PC-3 (cell line): ENCODE results near the gene SMIM1. TPM values are rescaled to one million over a fixed set of nuclear protein-coding genes. Genes with fewer than 3 reads are reported as not detected.

Experiments
- ATAC-seq: fragments of 200-7000 bp; cut with Tn5 transposase; 2 replicates; pipeline ENCODE4 v1.9.1; 2020; ENCODE audit warnings: mild to moderate bottlenecking, moderate library complexity
- BruUV-seq: library from RNA; stranded (reverse); fragments of 400-500 nt; replicated peaks from 2 replicates; lab custom pipeline; 2021; lab: Mats Ljungman, UMichigan
- CTCF ChIA-PET: fragments of 300-600 bp; sonication (Branson Sonifier 250); formaldehyde crosslinking; loops from one replicate; lab custom pipeline; 2022; ENCODE audit warnings: antibody characterized with exemption; lab: Charles Lee
- POLR2A ChIA-PET: fragments of 300-600 bp; sonication (Branson Sonifier 250); formaldehyde crosslinking; loops from one replicate; lab custom pipeline; 2022; ENCODE audit warnings: antibody characterized with exemption; ENCODE audit not compliant: unreplicated experiment; lab: Charles Lee
- DNase-seq: peaks from one replicate; pipeline ENCODE4 v3.0.0-alpha.2; 2015
- H2AFZ ChIP-seq: fragments of 300-600 bp; sonication (generic); 2 replicates; pipeline ENCODE4 v1.6.0; 2016; ENCODE audit warnings: antibody characterized with exemption, low read length
- H3F3A ChIP-seq: fragments of 300-600 bp; sonication (generic); one replicate; pipeline ENCODE4 v1.6.0; 2017; ENCODE audit warnings: antibody characterized with exemption, low read length, control low read depth, mild to moderate bottlenecking; ENCODE audit not compliant: unreplicated experiment
- H3K27ac ChIP-seq: fragments of 300-600 bp; sonication (generic); 2 replicates; pipeline ENCODE4 v1.5.1; 2016; ENCODE audit warnings: mild to moderate bottlenecking, low read length
- H3K27me3 ChIP-seq: fragments of 300-600 bp; sonication (generic); 2 replicates; pipeline ENCODE4 v1.6.1; 2016; ENCODE audit warnings: low read length, mixed read lengths
- H3K36me3 ChIP-seq: fragments of 300-600 bp; sonication (generic); 2 replicates; pipeline ENCODE4 v1.6.1; 2016; ENCODE audit warnings: low read depth, mixed run types, low read length, mixed read lengths
- H3K4me1 ChIP-seq: fragments of 300-600 bp; sonication (generic); 2 replicates; pipeline ENCODE4 v1.5.1; 2016; ENCODE audit warnings: low read length; ENCODE audit not compliant: insufficient read depth
- H3K4me2 ChIP-seq: fragments of 300-600 bp; sonication (generic); 2 replicates; pipeline ENCODE4 v1.6.0; 2016; ENCODE audit warnings: low read length
- H3K4me3 ChIP-seq: fragments of 300-600 bp; sonication (generic); 2 replicates; pipeline ENCODE4 v1.5.1; 2016; ENCODE audit warnings: mild to moderate bottlenecking, low read length, mixed read lengths
- H3K79me2 ChIP-seq: fragments of 300-600 bp; sonication (generic); 2 replicates; pipeline ENCODE4 v1.6.1; 2017; ENCODE audit warnings: low read length, mixed read lengths
- H3K9ac ChIP-seq: fragments of 300-600 bp; sonication (generic); 2 replicates; pipeline ENCODE4 v1.6.0; 2016; ENCODE audit warnings: mild to moderate bottlenecking, low read length
- H3K9me2 ChIP-seq: fragments of 300-600 bp; sonication (generic); replicated peaks from 2 replicates; pipeline ENCODE4 v1.6.1; 2016; ENCODE audit warnings: mixed run types, low read length, mixed read lengths
- H3K9me3 ChIP-seq: fragments of 300-600 bp; sonication (generic); 2 replicates; pipeline ENCODE4 v1.6.1; 2016; ENCODE audit warnings: low read length, mixed read lengths
- H4K20me1 ChIP-seq: fragments of 300-600 bp; sonication (generic); 2 replicates; pipeline ENCODE4 v1.6.1; 2016; ENCODE audit warnings: low read length, mixed read lengths
- EZH2 ChIP-seq: fragments of 300-600 bp; sonication (generic); IDR thresholded peaks from one replicate; pipeline ENCODE4 v1.6.1; 2017; ENCODE audit warnings: antibody characterized with exemption, mild to moderate bottlenecking, low read length; ENCODE audit not compliant: unreplicated experiment
- EZH2phosphoT487 ChIP-seq: fragments of 300-600 bp; sonication (generic); IDR thresholded peaks from 2 replicates; pipeline ENCODE4 v1.6.1; 2018; ENCODE audit warnings: mild to moderate bottlenecking, antibody characterized with exemption, low read length, borderline replicate concordance
- intact Hi-C: fragments of 100-400 bp; cut with micrococcal nuclease; formaldehyde crosslinking; loops from 2 replicates; pipeline ENCODE4 v1.9.0; 2023
- total RNA-seq: library from RNA; depleted of rRNA; stranded (reverse); fragments of >200 nt; gene quantifications from 2 replicates; pipeline ENCODE4 v1.2.3, GENCODE V29; 2014
- TF ChIP-seq, protein P1 (sequence below): fragments of 300-600 bp; sonication (generic); conservative IDR thresholded peaks from 2 replicates; pipeline ENCODE4 v1.5.1; 2017; ENCODE audit warnings: antibody characterized with exemption, low read depth, mild to moderate bottlenecking, low read length

SMIM1 gene
- total RNA-seq, 1 experiment from 2014 or later: 10.8 TPM

GRCh38 chr1:3768811-3769390, 3.6 kb upstream of the SMIM1 start:
- no peak overlapping the region for H3K27ac ChIP-seq
- BruUV-seq: no TSS peak
- H3K4me2 ChIP-seq: no peak overlapping the region
- no peak overlapping the region for H2AFZ ChIP-seq
- H3K4me1 ChIP-seq: peaks cover 13% of the 10 kb centered on the region; the same call in 1 of the 2 replicates
- no peak overlapping the region for H3K4me3 ChIP-seq
- intact Hi-C loops: no loop called here
- TF ChIP-seq, protein P1, sequence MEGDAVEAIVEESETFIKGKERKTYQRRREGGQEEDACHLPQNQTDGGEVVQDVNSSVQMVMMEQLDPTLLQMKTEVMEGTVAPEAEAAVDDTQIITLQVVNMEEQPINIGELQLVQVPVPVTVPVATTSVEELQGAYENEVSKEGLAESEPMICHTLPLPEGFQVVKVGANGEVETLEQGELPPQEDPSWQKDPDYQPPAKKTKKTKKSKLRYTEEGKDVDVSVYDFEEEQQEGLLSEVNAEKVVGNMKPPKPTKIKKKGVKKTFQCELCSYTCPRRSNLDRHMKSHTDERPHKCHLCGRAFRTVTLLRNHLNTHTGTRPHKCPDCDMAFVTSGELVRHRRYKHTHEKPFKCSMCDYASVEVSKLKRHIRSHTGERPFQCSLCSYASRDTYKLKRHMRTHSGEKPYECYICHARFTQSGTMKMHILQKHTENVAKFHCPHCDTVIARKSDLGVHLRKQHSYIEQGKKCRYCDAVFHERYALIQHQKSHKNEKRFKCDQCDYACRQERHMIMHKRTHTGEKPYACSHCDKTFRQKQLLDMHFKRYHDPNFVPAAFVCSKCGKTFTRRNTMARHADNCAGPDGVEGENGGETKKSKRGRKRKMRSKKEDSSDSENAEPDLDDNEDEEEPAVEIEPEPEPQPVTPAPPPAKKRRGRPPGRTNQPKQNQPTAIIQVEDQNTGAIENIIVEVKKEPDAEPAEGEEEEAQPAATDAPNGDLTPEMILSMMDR: no peak
- TF ChIP-seq EZH2 (no peak), EZH2phosphoT487 (no peak)
- H3K9me2 ChIP-seq: no peaks in the 10 kb centered on the region
- H3F3A ChIP-seq: no peaks in the 10 kb centered on the region
- H3K36me3 ChIP-seq: no peaks in the 10 kb centered on the region
- POLR2A ChIA-PET: no interaction called here
- no peaks in the 10 kb centered on the region for H4K20me1 ChIP-seq
- no peak for DNase-seq
- CTCF ChIA-PET: no interaction called here
- no peaks in the 10 kb centered on the region for H3K9me3 ChIP-seq
- H3K79me2 ChIP-seq: no peaks in the 10 kb centered on the region
- H3K9ac ChIP-seq: no peak overlapping the region
- peaks cover 32% of the 10 kb centered on the region for H3K27me3 ChIP-seq
- ATAC-seq: no peak

- Histone ChIP-seq H3K36me3 (no peaks in the 10 kb centered on the region), H3K79me2 (no peaks in the 10 kb centered on the region), H3K4me3 (no peak overlapping the region), H4K20me1 (no peaks in the 10 kb centered on the region), H3K27ac (no peak overlapping the region), H3K9me3 (no peaks in the 10 kb centered on the region), H3K9me2 (no peaks in the 10 kb centered on the region), H3K4me2 (no peak overlapping the region), H3K4me1 (peaks cover 13% of the 10 kb centered on the region; the same call in 1 of the 2 replicates), H2AFZ (no peak overlapping the region), H3K27me3 (peaks cover 20% of the 10 kb centered on the region), H3F3A (no peaks in the 10 kb centered on the region), H3K9ac (no peak overlapping the region)
- ChIA-PET POLR2A (no interaction called here), CTCF (no interaction called here)
- BruUV-seq: no TSS peak
- intact Hi-C loops: no loop called here
- DNase-seq (no peak), ATAC-seq (no peak)
- TF ChIP-seq, protein P1: no peak
- no peak for TF ChIP-seq EZH2
- TF ChIP-seq EZH2phosphoT487: no peak
These were observed 2.3 kb upstream of the SMIM1 start for GRCh38 chr1:3770047-3770765.
